Thoracic aorta (tissue), 2 donors: ENCODE results near the gene NECTIN2. TPM values are rescaled to one million over a fixed set of nuclear protein-coding genes. Genes with fewer than 3 reads are reported as not detected.
A peak's percentile ranks its signal among the peaks of the same experiment; 100 is the strongest.

ENCODE experiments used
- ATAC-seq: fragments of 150-250 bp; one replicate; pipeline ENCODE4 v1.8.0; 2017; ENCODE audit warnings: low read depth; ENCODE audit not compliant: insufficient number of reproducible peaks, low FRiP score
- DNase-seq: peaks from one replicate; pipeline ENCODE4 v3.0.0-alpha.2; 2020; ENCODE audit warnings: low spot score
- H3K27ac ChIP-seq, 2 donors: fragments of 200-600 bp; sonication (generic); 1 replicate in 1 of 2; 2 replicates in 1 of 2; pipeline ENCODE4 v1.5.1; 2016; ENCODE audit warnings: mild to moderate bottlenecking in 2 of 2, moderate library complexity in 2 of 2
- H3K27me3 ChIP-seq: fragments of 200-600 bp; sonication (generic); replicated peaks from 2 replicates; pipeline ENCODE4 v1.6.0; 2016; ENCODE audit warnings: mild to moderate bottlenecking; ENCODE audit not compliant: insufficient read depth
- H3K36me3 ChIP-seq: fragments of 200-600 bp; sonication (generic); one replicate; pipeline ENCODE4 v1.5.1; 2016
- H3K4me1 ChIP-seq, 2 donors: fragments of 200-600 bp; sonication (generic); 1 replicate in 1 of 2; 2 replicates in 1 of 2; pipeline versions ENCODE4 v1.5.1 to v1.6.0; 2016; ENCODE audit warnings: low read depth in 2 of 2, mild to moderate bottlenecking in 1 of 2; ENCODE audit not compliant: control insufficient read depth in 1 of 2
- H3K4me3 ChIP-seq: fragments of 200-600 bp; sonication (generic); 2 replicates; pipeline ENCODE4 v1.5.1; 2016; ENCODE audit warnings: mild to moderate bottlenecking
- H3K9me3 ChIP-seq: fragments of 200-600 bp; sonication (generic); 2 replicates; pipeline ENCODE4 v1.5.1; 2016
- CTCF ChIP-seq: fragments of 200-600 bp; sonication (generic); IDR thresholded peaks from one replicate; pipeline ENCODE4 v1.5.1; 2019; ENCODE audit warnings: antibody characterized with exemption
- total RNA-seq, 2 donors: library from RNA; depleted of rRNA; stranded (reverse); fragments of >200 nt; gene quantifications; one replicate each; pipeline versions ENCODE4 v1.1.0 to v1.2.3, GENCODE V29; 2016

Gene NECTIN2
- total RNA-seq, 2 donors from 2014 or later = 61.7 to 84.3 TPM

- Histone ChIP-seq H3K27ac (no peak overlapping the region), H3K36me3 (no peaks in the 10 kb centered on the region), H3K4me3 (no peak overlapping the region), H3K4me1 (peaks cover under 1 to 1% of the 10 kb centered on the region in 2 donors), H3K9me3 (no peaks in the 10 kb centered on the region), H3K27me3 (no peaks in the 10 kb centered on the region)
- no peak for ATAC-seq
- DNase-seq = no peak
- no peak for TF ChIP-seq CTCF
Observed at GRCh38 chr19:44839276-44839675, 6.8 kb upstream of the NECTIN2 start.

- ATAC-seq (no peak), DNase-seq (no peak)
- Histone ChIP-seq H3K4me3 (no peak overlapping the region), H3K4me1 (peaks cover 9 to 12% of the 10 kb centered on the region in 2 donors), H3K9me3 (no peaks in the 10 kb centered on the region), H3K27me3 (no peaks in the 10 kb centered on the region), H3K27ac (no peak overlapping the region), H3K36me3 (no peaks in the 10 kb centered on the region)
- TF ChIP-seq CTCF = no peak
Observed at GRCh38 chr19:44840811-44841210, 5.3 kb upstream of the NECTIN2 start.

- Histone ChIP-seq H3K27me3 (no peaks in the 10 kb centered on the region), H3K36me3 (no peaks in the 10 kb centered on the region), H3K4me3 (no peak overlapping the region), H3K4me1 (peaks cover 9 to 12% of the 10 kb centered on the region in 2 donors), H3K27ac (no peak overlapping the region), H3K9me3 (no peaks in the 10 kb centered on the region)
- no peak for TF ChIP-seq CTCF
- DNase-seq (no peak), ATAC-seq (no peak)
Observed at GRCh38 chr19:44841231-44841630, 4.9 kb upstream of the NECTIN2 start.

GRCh38 chr19:44845286-44845611 lies 848 bp upstream of the NECTIN2 start:
- Histone ChIP-seq H3K36me3 (no peaks in the 10 kb centered on the region), H3K27ac (peak overlapping the region; percentile 62 to 76), H3K9me3 (no peaks in the 10 kb centered on the region), H3K27me3 (no peaks in the 10 kb centered on the region), H3K4me1 (peaks cover 16 to 33% of the 10 kb centered on the region in 2 donors), H3K4me3 (peak overlapping the region; percentile 80)
- ATAC-seq = no peak
- no peak for TF ChIP-seq CTCF
- peak; percentile 32 for DNase-seq

- Histone ChIP-seq H3K27ac (peak overlapping the region; percentile 89 to 91), H3K4me3 (peak overlapping the region; percentile 80), H3K9me3 (no peaks in the 10 kb centered on the region), H3K4me1 (peaks cover 16 to 33% of the 10 kb centered on the region in 2 donors), H3K36me3 (no peaks in the 10 kb centered on the region), H3K27me3 (no peaks in the 10 kb centered on the region)
- TF ChIP-seq CTCF = no peak
- no peak for DNase-seq
- no peak for ATAC-seq
Observed at GRCh38 chr19:44846455-44847143, 502 bp downstream of the NECTIN2 start.
